PC-3 (cell line): ENCODE data around the gene DRD3.

Experiments
- CTCF ChIP-seq: fragments of 300-600 bp; sonication (generic); conservative IDR thresholded peaks from 2 replicates; pipeline ENCODE4 v1.5.1; 2017; ENCODE audit warnings: antibody characterized with exemption, low read depth, mild to moderate bottlenecking, low read length
- EZH2 ChIP-seq: fragments of 300-600 bp; sonication (generic); IDR thresholded peaks from one replicate; pipeline ENCODE4 v1.6.1; 2017; ENCODE audit warnings: antibody characterized with exemption, mild to moderate bottlenecking, low read length; ENCODE audit not compliant: unreplicated experiment
- EZH2phosphoT487 ChIP-seq: fragments of 300-600 bp; sonication (generic); IDR thresholded peaks from 2 replicates; pipeline ENCODE4 v1.6.1; 2018; ENCODE audit warnings: mild to moderate bottlenecking, antibody characterized with exemption, low read length, borderline replicate concordance

- TF ChIP-seq CTCF (no peak), EZH2phosphoT487 (no peak), EZH2 (no peak)
These were observed 43.0 kb upstream of the DRD3 start for GRCh38 chr3:114221881-114222264.
